HPDE6-E6E7 (cell line): ENCODE data around the gene EFL1.
"Not testable (repeated sequence)": the region's sequence is repeated elsewhere in the genome, so short reads cannot be mapped to it uniquely, and the experiment has no call there.

Experiments used
- DNase-seq: peaks from one replicate; pipeline ENCODE4 v3.0.0; 2011; ENCODE audit warnings: missing footprints; ENCODE audit errors: extremely low spot score

EFL1 gene

GRCh38 chr15:82262422-82263026, at the start of gene EFL1, which contains the start of gene SAXO2:
EFL1 (minus strand) TSS chr15:82262734; CDS start chr15:82261778, 956 bp downstream.
SAXO2 (plus strand) TSS chr15:82262818; CDS start chr15:82262880, 62 bp downstream.
- peak; percentile 61 for DNase-seq

- DNase-seq, result not testable (repeated sequence)
These were observed 48.8 kb upstream of the EFL1 start for GRCh38 chr15:82311321-82311720.

DNA sequence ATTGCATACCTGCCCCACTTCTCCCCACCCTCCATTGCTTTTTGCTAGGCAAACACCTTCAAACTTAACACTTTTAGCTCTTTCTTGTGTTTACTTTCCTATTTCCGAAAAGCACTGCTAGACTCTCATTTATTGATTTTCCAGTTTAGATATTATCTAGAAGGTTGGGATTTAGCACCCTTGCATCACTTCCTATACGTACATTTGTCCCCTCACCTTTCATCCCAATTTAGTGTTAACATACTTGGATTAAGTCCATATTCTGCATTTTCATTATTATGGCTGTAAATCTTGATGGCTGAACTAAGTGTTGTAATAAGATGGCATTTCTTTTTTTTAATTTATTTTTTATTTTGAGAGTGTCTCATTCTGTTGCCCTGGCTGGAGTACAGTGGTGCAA, 47.3 kb upstream of the EFL1 start:
- no peak for DNase-seq

DNA sequence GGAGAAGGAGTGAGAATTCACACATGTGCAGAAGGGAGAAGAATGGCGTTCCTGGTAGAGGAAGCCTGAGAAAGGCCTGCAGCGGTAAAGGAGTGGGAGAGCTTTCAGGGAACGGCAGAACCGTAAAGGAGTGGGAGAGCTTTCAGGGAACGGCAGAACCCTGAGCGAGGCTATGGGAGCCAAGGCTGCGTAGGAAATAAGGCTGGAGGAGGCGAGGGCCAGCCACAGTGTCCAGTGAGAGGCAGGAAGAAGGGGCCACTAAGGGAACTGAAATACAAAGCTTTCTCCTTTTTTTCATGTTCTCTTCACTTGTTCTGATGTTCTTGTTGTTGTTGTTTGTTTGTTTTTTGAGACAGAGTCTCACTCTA, 45.2 kb upstream of the EFL1 start:
- no peak for DNase-seq

DNA sequence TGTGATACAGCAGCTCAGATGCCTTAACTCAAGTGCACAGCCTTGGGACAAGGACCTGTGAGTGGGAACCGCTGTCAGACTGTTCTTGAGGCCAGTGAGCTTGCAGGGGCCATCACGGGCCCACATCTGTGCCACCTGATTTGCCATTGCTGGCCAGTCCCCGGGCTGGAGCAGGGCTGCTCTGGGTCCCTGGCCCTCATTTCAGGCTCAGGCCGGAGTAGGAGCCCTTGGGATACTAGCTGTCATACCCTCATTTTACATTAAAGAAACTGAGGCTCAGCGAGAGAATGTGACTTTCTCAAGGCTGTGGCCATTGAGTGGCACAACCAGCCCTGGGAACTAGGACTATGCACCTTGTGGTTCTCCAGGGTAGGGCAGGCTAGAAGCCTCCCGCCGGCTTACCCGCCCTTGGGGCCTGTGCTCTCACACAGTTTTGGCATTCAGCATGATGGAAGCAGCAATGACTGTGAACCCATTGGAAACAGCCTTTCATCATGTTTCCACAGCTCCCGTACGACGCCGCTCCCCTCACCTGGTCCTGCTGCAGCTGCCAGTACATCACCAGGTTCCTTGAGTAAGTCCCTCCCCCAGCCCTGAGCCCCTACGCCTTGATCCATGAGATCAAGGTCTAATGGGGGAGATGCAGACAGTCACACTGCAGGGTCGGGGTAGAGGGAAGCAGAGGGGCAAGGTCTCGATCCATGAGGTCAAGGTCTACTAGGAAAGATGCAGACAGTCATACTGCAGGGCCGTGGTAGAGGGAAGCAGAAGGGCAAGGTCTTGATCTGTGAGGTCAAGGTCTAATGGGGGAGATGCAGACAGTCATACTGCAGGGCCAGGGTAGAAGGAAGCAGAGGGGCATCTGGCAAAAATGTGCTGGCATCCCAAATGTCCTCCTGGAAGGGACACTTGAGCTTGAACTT, 44.5 kb upstream of the EFL1 start:
- DNase-seq, result no peak

DNA sequence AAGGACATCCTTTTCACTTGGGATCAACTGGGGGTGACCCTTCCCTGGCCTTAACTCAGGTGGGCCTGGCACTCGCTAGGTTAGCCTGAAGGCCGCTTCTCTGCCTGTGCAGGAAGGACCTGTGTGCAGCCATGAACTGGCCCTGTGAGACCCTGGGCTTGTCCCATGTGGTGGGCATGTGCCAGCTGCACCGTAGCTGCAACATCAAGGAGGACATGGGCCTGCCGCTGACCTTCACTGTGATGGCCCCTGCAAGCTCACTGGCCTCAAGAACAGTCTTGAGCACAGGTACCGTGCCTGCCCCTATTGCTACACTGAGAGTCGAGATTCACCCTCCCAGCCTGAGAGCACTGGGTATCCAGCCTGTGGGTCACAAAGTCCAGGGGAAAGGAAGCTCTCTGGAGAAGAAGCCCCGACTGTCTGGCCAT, 43.1 kb upstream of the EFL1 start:
- no peak for DNase-seq

DNA sequence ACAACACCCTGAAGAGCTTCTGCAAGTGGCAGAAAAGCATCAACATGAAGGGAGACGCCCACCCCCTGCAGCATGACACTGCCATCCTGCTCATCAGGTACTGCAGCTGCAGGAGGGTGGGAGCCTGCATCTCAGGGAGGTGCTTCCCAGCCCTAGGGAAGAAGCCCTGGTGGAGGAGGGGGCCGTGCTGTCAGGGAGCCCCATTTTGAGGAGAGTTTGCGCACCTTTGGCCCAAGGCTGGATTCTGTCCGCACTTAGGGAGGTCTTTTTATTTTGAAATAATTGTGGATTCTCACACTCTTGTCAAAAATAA, 42.2 kb upstream of the EFL1 start:
- no peak for DNase-seq

DNA sequence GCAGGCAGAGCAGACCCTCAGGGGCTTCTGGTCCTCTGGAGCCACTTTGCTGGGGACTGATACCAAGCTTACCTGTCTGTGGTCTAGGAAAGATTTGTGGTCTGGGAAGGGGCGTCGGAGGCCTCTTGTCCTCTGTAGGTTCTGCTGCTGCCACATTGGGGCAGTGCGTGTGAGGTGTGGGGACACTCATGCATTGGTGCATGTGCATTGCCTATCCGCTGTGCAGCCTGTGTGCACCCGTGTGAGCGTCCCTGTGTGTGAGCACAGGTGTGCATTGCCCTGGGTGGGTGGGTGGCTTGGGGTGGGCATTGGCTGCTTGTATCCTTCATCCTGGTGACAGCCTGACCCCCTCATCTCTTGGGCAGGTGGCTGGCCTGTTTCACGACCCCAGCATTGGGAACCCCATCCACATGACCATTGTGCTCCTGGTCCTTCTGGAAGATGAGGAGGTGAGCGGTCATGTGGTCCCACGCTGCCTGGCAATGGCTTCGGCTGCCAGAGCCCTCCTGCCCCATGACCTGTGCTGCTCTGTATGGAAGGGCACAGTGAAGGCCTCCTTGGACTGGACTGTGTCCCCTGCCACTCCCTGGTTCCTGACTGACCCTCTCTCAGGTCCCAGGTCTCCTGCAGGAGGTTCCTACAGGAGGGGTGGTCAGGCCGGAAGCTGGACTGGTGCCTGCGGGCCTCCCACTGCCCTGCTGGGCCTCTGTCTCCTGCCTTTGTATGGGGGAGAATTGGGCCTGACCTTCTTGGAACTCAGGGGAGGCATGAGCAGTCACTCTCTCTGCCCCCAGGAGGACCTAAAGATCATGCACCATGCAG, 41.6 kb upstream of the EFL1 start:
- DNase-seq, result no peak

GRCh38 chr15:82301296-82302016, 38.9 kb upstream of the EFL1 start:
- no peak for DNase-seq

GRCh38 chr15:82300883-82301282, 38.3 kb upstream of the EFL1 start:
- DNase-seq, result no peak

- DNase-seq, result not testable (repeated sequence)
These were observed 37.8 kb upstream of the EFL1 start for GRCh38 chr15:82300326-82300725.

GRCh38 chr15:82299511-82299914, 37.0 kb upstream of the EFL1 start:
- DNase-seq, result not testable (repeated sequence)

GRCh38 chr15:82298520-82298919, 36.0 kb upstream of the EFL1 start:
- DNase-seq, result no peak

- no peak for DNase-seq
These were observed 35.5 kb upstream of the EFL1 start for GRCh38 chr15:82298032-82298431.

GRCh38 chr15:82297546-82297945, 35.0 kb upstream of the EFL1 start:
- DNase-seq, result no peak

DNA sequence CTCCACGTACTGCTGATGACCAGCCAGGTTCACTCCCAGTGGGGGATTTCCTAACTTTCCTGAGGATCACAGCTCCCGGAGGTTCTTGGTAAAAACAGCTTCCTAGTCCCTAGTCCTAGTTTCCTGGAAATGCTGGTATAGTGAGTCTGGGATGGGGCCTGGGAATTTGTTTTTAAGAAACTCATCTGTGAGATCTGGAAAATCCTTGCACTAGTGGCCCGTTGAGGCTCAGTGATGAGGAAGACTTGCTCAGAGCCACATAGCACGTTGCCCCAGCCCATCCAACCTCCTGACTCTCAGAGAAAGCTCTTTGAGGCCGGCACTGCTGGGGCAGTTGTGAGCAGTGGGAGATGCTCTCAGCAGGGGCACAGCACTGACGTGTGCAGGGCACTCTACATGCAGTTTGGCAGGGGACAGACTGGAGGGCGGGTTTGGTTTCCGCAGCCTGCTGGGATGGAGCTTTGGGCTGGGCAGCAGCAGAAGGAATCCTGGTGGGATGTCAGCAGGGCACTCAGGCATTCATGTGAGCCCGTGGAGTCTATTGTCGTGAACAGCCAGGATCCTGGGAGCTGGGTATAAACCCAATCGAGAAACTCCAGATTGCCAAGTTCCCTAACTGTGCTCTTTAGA, 31.6 kb upstream of the EFL1 start:
- DNase-seq, result no peak

DNA sequence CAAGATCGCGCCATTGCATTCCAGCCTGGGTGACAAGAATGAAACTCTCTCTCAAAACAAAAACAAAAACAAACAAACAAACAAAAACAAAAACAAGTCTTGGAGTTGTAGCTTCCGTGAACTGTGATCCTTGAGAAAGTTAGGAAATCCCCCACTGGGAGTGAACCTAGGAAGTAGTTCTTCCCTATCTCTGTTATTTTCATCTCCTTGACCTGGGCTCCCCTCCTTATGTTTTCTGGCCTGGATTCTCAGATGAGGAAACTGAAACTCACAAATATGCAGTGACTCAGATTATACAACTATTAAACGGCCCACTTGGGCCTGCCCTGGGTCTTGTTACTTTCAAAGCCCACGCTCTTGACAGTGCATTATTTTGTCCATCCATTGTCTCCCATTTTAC, 29.7 kb upstream of the EFL1 start:
- no peak for DNase-seq

DNA sequence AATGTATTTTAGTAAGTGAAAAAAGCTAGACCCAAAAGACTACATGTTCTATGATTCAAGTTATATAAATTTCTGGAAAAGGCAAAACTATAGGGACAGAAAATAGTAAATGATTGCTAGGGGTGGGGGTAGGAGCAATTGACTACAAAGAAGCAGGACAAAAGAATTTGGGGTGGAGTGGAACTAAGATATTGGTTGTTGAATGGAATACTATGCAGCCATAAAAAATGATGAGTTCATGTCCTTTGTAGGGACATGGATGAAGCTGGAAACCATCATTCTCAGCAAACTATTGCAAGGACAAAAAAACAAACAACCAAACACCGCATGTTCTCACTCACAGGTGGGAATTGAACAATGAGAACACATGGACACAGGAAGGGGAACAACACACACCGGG, 25.7 kb upstream of the EFL1 start:
- not testable (repeated sequence) for DNase-seq

GRCh38 chr15:82286475-82286874, 23.9 kb upstream of the EFL1 start:
- DNase-seq, result not testable (repeated sequence)

DNA sequence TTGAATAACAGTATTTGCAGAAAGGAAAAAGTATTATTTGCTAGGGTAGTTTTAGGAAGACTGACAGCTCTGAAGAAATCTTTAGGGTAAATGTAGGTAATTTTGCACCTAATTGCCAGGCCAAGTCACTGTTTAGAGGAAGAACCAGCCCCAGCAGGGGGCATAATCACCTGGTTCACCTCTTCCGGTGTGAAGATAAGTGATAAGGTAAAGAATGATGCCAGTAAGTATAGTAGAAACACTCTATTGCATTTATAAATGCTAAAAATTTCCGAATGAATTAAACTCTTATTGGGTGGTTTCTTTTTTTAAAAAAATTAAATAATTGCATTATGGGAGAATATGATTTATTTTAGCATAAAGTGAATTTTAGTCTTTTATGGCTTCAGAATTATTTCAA, 21.8 kb upstream of the EFL1 start:
- DNase-seq, result not testable (repeated sequence)

- DNase-seq, result not testable (repeated sequence)
These were observed 19.9 kb upstream of the EFL1 start for GRCh38 chr15:82282386-82282785.
